CD4-positive, alpha-beta T cell treated with Interleukin-6 at 100 ng/mL for 8 hours (primary cell): ENCODE results near the gene ENTREP1.

Source experiments
- DNase-seq: peaks from one replicate; pipeline ENCODE4 v3.0.0-alpha.2; 2020; ENCODE audit warnings: mixed read lengths, low spot score

The ENTREP1 gene

GRCh38 chr9:69364510-69365150, 39.6 kb downstream of the ENTREP1 start:
- DNase-seq: no peak

- DNase-seq: no peak
Observed at GRCh38 chr9:69370430-69370829, 45.4 kb downstream of the ENTREP1 start.

- no peak for DNase-seq
Observed at GRCh38 chr9:69371001-69371400, 46.0 kb downstream of the ENTREP1 start.

- no peak for DNase-seq
Observed at GRCh38 chr9:69376651-69377050, 51.6 kb downstream of the ENTREP1 start.

- DNase-seq: no peak
Observed at GRCh38 chr9:69377291-69377690, 52.3 kb downstream of the ENTREP1 start.

GRCh38 chr9:69377981-69378380, 53.0 kb downstream of the ENTREP1 start:
- DNase-seq: no peak

GRCh38 chr9:69379270-69379982, 54.4 kb downstream of the ENTREP1 start:
- no peak for DNase-seq

- DNase-seq: no peak
Observed at GRCh38 chr9:69380301-69380700, 55.3 kb downstream of the ENTREP1 start.

GRCh38 chr9:69380811-69381210, 55.8 kb downstream of the ENTREP1 start:
- DNase-seq: no peak

GRCh38 chr9:69382135-69382534, 57.1 kb downstream of the ENTREP1 start:
- DNase-seq: no peak

GRCh38 chr9:69385581-69386033, 60.6 kb downstream of the ENTREP1 start:
- DNase-seq: no peak

GRCh38 chr9:69386651-69387050, 61.6 kb downstream of the ENTREP1 start:
- no peak for DNase-seq

GRCh38 chr9:69388596-69388995, 63.6 kb downstream of the ENTREP1 start:
- no peak for DNase-seq

GRCh38 chr9:69389437-69389995, 64.5 kb downstream of the ENTREP1 start:
- no peak for DNase-seq

GRCh38 chr9:69391487-69391886, 66.5 kb downstream of the ENTREP1 start:
- no peak for DNase-seq

GRCh38 chr9:69391946-69392345, 66.9 kb downstream of the ENTREP1 start:
- no peak for DNase-seq

- no peak for DNase-seq
Observed at GRCh38 chr9:69392826-69393225, 67.8 kb downstream of the ENTREP1 start.

GRCh38 chr9:69393425-69393824, 68.4 kb downstream of the ENTREP1 start:
- DNase-seq: no peak

GRCh38 chr9:69395718-69396117, 70.7 kb downstream of the ENTREP1 start:
- DNase-seq: no peak

GRCh38 chr9:69396759-69397158, 71.7 kb downstream of the ENTREP1 start:
- DNase-seq: no peak

- no peak for DNase-seq
Observed at GRCh38 chr9:69397384-69398214, 72.6 kb downstream of the ENTREP1 start.

GRCh38 chr9:69400470-69400869, 75.5 kb downstream of the ENTREP1 start:
- no peak for DNase-seq
